ENCODE measurements around the gene CUEDC2. TPM values are rescaled to one million over a fixed set of nuclear protein-coding genes. Genes with fewer than 3 reads are reported as not detected.

CUEDC2 gene
- total RNA-seq, 2 experiments from 2014 or later = 60.9 to 64.5 TPM

- peaks cover 15% of the 10 kb centered on the region for H3K36me3 Mint-ChIP-seq (ENCODE audit: low read depth)
- no peak for DNase-seq
- H3K27me3 Mint-ChIP-seq = no peaks in the 10 kb centered on the region
- ChIA-PET CTCF (interaction anchor here (0.9 to 4.2 kb wide), 13 partner anchors 10 to 220 kb away, joined by 3 to 22 read pairs (median 7); partner anchors contain the start of genes ACTR1A, CUEDC2 and FBXL15), POLR2A (interaction anchor here (0.7 to 6.3 kb wide), 24 partner anchors 10 to 741 kb away, joined by 3 to 79 read pairs (median 6); partner anchors contain the start of genes ACTR1A, CUEDC2, FBXL15 and GBF1)
- peak within 1 kb of the TSS; percentile 95 for H3K4me3 Mint-ChIP-seq
- H3K4me1 Mint-ChIP-seq = peaks cover 40% of the 10 kb centered on the region
- H3K27ac Mint-ChIP-seq = peak within 1 kb of the TSS; percentile 83
- H3K9me3 Mint-ChIP-seq = no peaks in the 10 kb centered on the region
These were observed 19.0 kb upstream of the CUEDC2 start, which contains the start of gene C10orf95 for GRCh38 chr10:102451105-102451969. Gene C10orf95, minus strand, starts transcription at chr10:102451543. Its CDS starts 450 bp downstream, at chr10:102451093.

- peaks cover 15% of the 10 kb centered on the region for H3K36me3 Mint-ChIP-seq (ENCODE audit: low read depth)
- POLR2A ChIA-PET = interaction anchor here (0.9 to 6.3 kb wide), 27 partner anchors 9 to 742 kb away, joined by 3 to 79 read pairs (median 4); partner anchors contain the start of genes ACTR1A, CUEDC2, ELOVL3 and FBXL15
- peaks cover 43% of the 10 kb centered on the region for H3K4me1 Mint-ChIP-seq
- H3K27ac Mint-ChIP-seq = peak overlapping the region; percentile 92
- no peaks in the 10 kb centered on the region for H3K27me3 Mint-ChIP-seq
- DNase-seq = peak; percentile 92
- CTCF ChIA-PET = interaction anchor here (0.7 to 4.2 kb wide), 16 partner anchors 10 to 909 kb away, joined by 3 to 22 read pairs (median 6); partner anchors contain the start of genes ACTR1A, CUEDC2 and FBXL15
- H3K9me3 Mint-ChIP-seq = no peaks in the 10 kb centered on the region
- peak overlapping the region; percentile 95 for H3K4me3 Mint-ChIP-seq
These were observed 18.2 kb upstream of the CUEDC2 start for GRCh38 chr10:102450374-102451104.

GRCh38 chr10:102450124-102450373, 17.7 kb upstream of the CUEDC2 start:
- DNase-seq = no peak
- ChIA-PET POLR2A (interaction anchor here (0.6 to 6.3 kb wide), 24 partner anchors 9 to 742 kb away, joined by 3 to 79 read pairs (median 5); partner anchors contain the start of genes ACTR1A, CUEDC2, ELOVL3 and FBXL15), CTCF (interaction anchor here (0.7 to 4.2 kb wide), 12 partner anchors 9 to 908 kb away, joined by 3 to 22 read pairs (median 7); partner anchors contain the start of genes ACTR1A, CUEDC2 and FBXL15)
- peak overlapping the region; percentile 92 for H3K27ac Mint-ChIP-seq
- H3K36me3 Mint-ChIP-seq (ENCODE audit: low read depth) = peaks cover 14% of the 10 kb centered on the region
- peaks cover 43% of the 10 kb centered on the region for H3K4me1 Mint-ChIP-seq
- H3K4me3 Mint-ChIP-seq = peak overlapping the region; percentile 95
- H3K27me3 Mint-ChIP-seq = no peaks in the 10 kb centered on the region
- no peaks in the 10 kb centered on the region for H3K9me3 Mint-ChIP-seq

- DNase-seq = peak; percentile 91
- ChIA-PET POLR2A (interaction anchor here (0.6 to 6.3 kb wide), 22 partner anchors 8 to 743 kb away, joined by 3 to 79 read pairs (median 5); partner anchors contain the start of genes ACTR1A, CUEDC2, ELOVL3 and FBXL15), CTCF (interaction anchor here (0.7 to 4.2 kb wide), 13 partner anchors 9 to 908 kb away, joined by 3 to 22 read pairs (median 6); partner anchors contain the start of genes ACTR1A, CUEDC2 and FBXL15)
- H3K36me3 Mint-ChIP-seq (ENCODE audit: low read depth) = peaks cover 15% of the 10 kb centered on the region
- peak overlapping the region; percentile 95 for H3K4me3 Mint-ChIP-seq
- H3K9me3 Mint-ChIP-seq = no peaks in the 10 kb centered on the region
- no peaks in the 10 kb centered on the region for H3K27me3 Mint-ChIP-seq
- peak overlapping the region; percentile 92 for H3K27ac Mint-ChIP-seq
- H3K4me1 Mint-ChIP-seq = peaks cover 46% of the 10 kb centered on the region
These were observed 17.1 kb upstream of the CUEDC2 start for GRCh38 chr10:102449321-102450123.

GRCh38 chr10:102444851-102445250, 12.5 kb upstream of the CUEDC2 start:
- no peak for DNase-seq
- peaks cover 22% of the 10 kb centered on the region for H3K4me1 Mint-ChIP-seq
- ChIA-PET CTCF (no interaction called here), POLR2A (interaction anchor here (2.1 kb wide), 1 partner anchor 9 kb away, joined by 5 read pairs; no protein-coding TSS in a partner anchor)
- H3K27me3 Mint-ChIP-seq = no peaks in the 10 kb centered on the region
- H3K9me3 Mint-ChIP-seq = no peaks in the 10 kb centered on the region
- peaks cover 7% of the 10 kb centered on the region for H3K36me3 Mint-ChIP-seq (ENCODE audit: low read depth)
- no peak overlapping the region for H3K27ac Mint-ChIP-seq
- no peak overlapping the region for H3K4me3 Mint-ChIP-seq

- no peak overlapping the region for H3K4me3 Mint-ChIP-seq
- no peak for DNase-seq
- H3K36me3 Mint-ChIP-seq (ENCODE audit: low read depth) = peaks cover 22% of the 10 kb centered on the region
- H3K27ac Mint-ChIP-seq = no peak overlapping the region
- ChIA-PET CTCF (interaction anchor here (0.7 kb wide), 1 partner anchor 39 kb away, joined by 3 read pairs; no protein-coding TSS in a partner anchor), POLR2A (no interaction called here)
- H3K9me3 Mint-ChIP-seq = no peaks in the 10 kb centered on the region
- peaks cover 49% of the 10 kb centered on the region for H3K4me1 Mint-ChIP-seq
- H3K27me3 Mint-ChIP-seq = no peaks in the 10 kb centered on the region
These were observed 6.0 kb upstream of the CUEDC2 start for GRCh38 chr10:102438374-102438773.

- Mint-ChIP-seq H3K9me3 (no peaks in the 10 kb centered on the region), H3K27ac (peak overlapping the region; percentile 37), H3K36me3 (ENCODE audit: low read depth) (peaks cover 22% of the 10 kb centered on the region), H3K4me3 (peak overlapping the region; percentile 90), H3K27me3 (no peaks in the 10 kb centered on the region), H3K4me1 (peaks cover 56% of the 10 kb centered on the region)
- DNase-seq = no peak
- CTCF ChIA-PET = interaction anchor here (0.7 to 1.7 kb wide), 4 partner anchors 14 to 73 kb away, joined by 3 to 14 read pairs (median 6); partner anchors contain the start of gene C10orf95
- POLR2A ChIA-PET = interaction anchor here (3.3 to 3.5 kb wide), 2 partner anchors 13 to 16 kb away, joined by 36 to 70 read pairs; partner anchors contain the start of genes C10orf95 and FBXL15
These were observed 5.1 kb upstream of the CUEDC2 start for GRCh38 chr10:102437515-102437914.

- DNase-seq = no peak
- Mint-ChIP-seq H3K27me3 (no peaks in the 10 kb centered on the region), H3K36me3 (ENCODE audit: low read depth) (peaks cover 20% of the 10 kb centered on the region), H3K27ac (peak overlapping the region; percentile 82), H3K9me3 (no peaks in the 10 kb centered on the region), H3K4me1 (peaks cover 62% of the 10 kb centered on the region), H3K4me3 (peak overlapping the region; percentile 90)
- POLR2A ChIA-PET = interaction anchor here (1.0 to 3.5 kb wide), 13 partner anchors 8 to 206 kb away, joined by 3 to 70 read pairs (median 5); partner anchors contain the start of genes C10orf95, FBXL15 and NFKB2
- CTCF ChIA-PET = interaction anchor here (0.8 to 1.9 kb wide), 5 partner anchors 13 to 147 kb away, joined by 3 to 14 read pairs (median 7); partner anchors contain the start of gene C10orf95
These were observed 3.9 kb upstream of the CUEDC2 start for GRCh38 chr10:102436312-102436711.

GRCh38 chr10:102435529-102436233, 3.3 kb upstream of the CUEDC2 start:
- H3K4me1 Mint-ChIP-seq = peaks cover 63% of the 10 kb centered on the region
- peak overlapping the region; percentile 82 for H3K27ac Mint-ChIP-seq
- ChIA-PET POLR2A (interaction anchor here (1.0 to 3.5 kb wide), 15 partner anchors 9 to 206 kb away, joined by 3 to 70 read pairs (median 4); partner anchors contain the start of genes C10orf95, FBXL15, NFKB2 and SUFU), CTCF (interaction anchor here (0.5 to 1.9 kb wide), 10 partner anchors 13 to 228 kb away, joined by 3 to 14 read pairs (median 4); partner anchors contain the start of genes C10orf95 and SUFU)
- no peaks in the 10 kb centered on the region for H3K9me3 Mint-ChIP-seq
- peak overlapping the region; percentile 90 for H3K4me3 Mint-ChIP-seq
- peaks cover 20% of the 10 kb centered on the region for H3K36me3 Mint-ChIP-seq (ENCODE audit: low read depth)
- DNase-seq = peak; percentile 76
- no peaks in the 10 kb centered on the region for H3K27me3 Mint-ChIP-seq

- Mint-ChIP-seq H3K9me3 (no peaks in the 10 kb centered on the region), H3K4me3 (peak overlapping the region; percentile 90), H3K27me3 (no peaks in the 10 kb centered on the region), H3K36me3 (ENCODE audit: low read depth) (peaks cover 23% of the 10 kb centered on the region), H3K27ac (peak overlapping the region; percentile 82), H3K4me1 (peaks cover 64% of the 10 kb centered on the region)
- CTCF ChIA-PET = interaction anchor here (0.5 to 1.9 kb wide), 9 partner anchors 9 to 228 kb away, joined by 3 to 9 read pairs (median 3); partner anchors contain the start of gene SUFU
- DNase-seq = no peak
- POLR2A ChIA-PET = interaction anchor here (0.5 to 3.5 kb wide), 9 partner anchors 10 to 972 kb away, joined by 3 to 70 read pairs (median 5); partner anchors contain the start of genes C10orf95, FBXL15 and SUFU
These were observed 2.7 kb upstream of the CUEDC2 start for GRCh38 chr10:102435133-102435497.

Measured in activated CD4-positive, alpha-beta memory T cell treated with anti-CD3 and anti-CD28 coated beads, Interleukin-2, amount 10 ng/mL, durations not matched to agents 7 days and 5 days (primary cell).